Measurements from ENCODE around the gene RXRA.

The RXRA gene

DNA sequence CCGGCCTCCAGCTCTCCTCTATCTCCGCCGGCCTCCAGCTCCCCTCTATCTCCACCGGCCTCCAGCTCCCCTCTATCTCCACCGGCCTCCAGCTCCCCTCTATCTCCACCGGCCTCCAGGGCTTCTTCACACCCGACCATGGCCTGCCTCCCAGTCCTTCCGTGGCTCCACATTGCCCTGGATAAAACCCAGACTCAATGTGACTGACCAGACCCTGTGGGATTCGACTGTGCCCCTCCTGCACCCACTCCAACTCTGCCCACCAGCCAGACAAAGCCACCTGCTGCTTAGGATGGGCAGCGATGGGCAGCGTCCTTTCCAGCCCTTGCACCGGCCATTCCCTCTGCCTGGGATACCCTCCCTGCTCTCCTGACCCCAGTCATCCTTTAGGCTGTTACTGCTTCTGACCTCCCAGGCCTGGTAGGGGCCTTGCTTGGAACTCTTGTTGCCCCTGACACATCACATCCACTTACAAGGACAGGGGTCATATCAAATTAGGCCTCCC is 30.5 kb upstream of the RXRA start:
- CTCF ChIA-PET = no interaction called here
- TF ChIP-seq, protein P1, sequence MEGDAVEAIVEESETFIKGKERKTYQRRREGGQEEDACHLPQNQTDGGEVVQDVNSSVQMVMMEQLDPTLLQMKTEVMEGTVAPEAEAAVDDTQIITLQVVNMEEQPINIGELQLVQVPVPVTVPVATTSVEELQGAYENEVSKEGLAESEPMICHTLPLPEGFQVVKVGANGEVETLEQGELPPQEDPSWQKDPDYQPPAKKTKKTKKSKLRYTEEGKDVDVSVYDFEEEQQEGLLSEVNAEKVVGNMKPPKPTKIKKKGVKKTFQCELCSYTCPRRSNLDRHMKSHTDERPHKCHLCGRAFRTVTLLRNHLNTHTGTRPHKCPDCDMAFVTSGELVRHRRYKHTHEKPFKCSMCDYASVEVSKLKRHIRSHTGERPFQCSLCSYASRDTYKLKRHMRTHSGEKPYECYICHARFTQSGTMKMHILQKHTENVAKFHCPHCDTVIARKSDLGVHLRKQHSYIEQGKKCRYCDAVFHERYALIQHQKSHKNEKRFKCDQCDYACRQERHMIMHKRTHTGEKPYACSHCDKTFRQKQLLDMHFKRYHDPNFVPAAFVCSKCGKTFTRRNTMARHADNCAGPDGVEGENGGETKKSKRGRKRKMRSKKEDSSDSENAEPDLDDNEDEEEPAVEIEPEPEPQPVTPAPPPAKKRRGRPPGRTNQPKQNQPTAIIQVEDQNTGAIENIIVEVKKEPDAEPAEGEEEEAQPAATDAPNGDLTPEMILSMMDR (IDR thresholded peaks at IDR 0.05; ENCODE audit: insufficient read depth, low read length, missing control alignments) = no peak

DNA sequence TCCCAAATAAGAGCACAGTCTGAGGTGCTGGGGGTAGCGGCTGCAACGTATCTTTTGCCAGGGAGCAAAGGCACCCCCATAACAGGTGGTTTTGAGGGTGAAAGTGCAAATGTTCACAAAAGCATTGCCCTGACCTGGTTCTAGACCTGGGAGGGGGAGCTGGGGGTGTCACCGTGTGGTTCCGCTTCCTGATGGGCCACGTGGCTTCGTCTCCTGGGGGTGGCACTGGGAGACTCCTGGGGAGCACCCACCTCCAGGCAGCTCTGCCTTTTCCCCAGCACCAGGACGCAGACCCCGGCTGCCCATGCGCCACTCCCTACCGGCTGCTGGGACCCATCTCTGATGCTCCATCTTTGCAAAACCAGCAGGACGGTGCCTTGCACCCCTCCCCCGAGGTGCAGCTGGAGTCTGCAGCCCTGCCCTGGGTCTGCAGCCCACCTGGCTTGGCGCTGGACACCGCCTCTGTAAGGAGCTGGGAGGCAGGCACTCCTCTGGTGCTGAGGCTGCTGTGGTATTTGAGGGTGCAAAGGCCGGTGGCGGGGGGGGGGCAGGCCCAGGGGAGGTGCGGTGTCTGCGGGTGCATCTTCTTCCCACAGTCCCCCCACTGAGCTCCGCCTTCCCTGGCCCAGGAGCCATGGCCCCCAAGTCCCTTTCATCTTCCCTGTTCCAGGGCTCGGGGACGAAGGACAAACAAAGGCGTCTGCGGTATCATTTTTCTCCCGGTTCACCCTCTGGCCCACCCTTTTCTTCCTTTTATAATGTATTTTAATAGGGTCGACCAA is 29.8 kb upstream of the RXRA start:
- no peak for DNase-seq (ENCODE audit: low read depth, low spot score)
- H3K4me3 ChIP-seq (ENCODE audit: low read depth, low read length) = no peak overlapping the region
- POLR2A ChIA-PET = no interaction called here
- CTCF ChIA-PET = no interaction called here
- TF ChIP-seq, protein P1 (IDR thresholded peaks at IDR 0.05; ENCODE audit: insufficient read depth, low read length, missing control alignments) = no peak

More for the DNA sequence above, 30.5 kb upstream of the RXRA start:
- POLR2A ChIA-PET = no interaction called here
- H3K4me3 ChIP-seq (ENCODE audit: low read depth, low read length) = no peak overlapping the region
- no peak for DNase-seq (ENCODE audit: low read depth, low spot score)

DNA sequence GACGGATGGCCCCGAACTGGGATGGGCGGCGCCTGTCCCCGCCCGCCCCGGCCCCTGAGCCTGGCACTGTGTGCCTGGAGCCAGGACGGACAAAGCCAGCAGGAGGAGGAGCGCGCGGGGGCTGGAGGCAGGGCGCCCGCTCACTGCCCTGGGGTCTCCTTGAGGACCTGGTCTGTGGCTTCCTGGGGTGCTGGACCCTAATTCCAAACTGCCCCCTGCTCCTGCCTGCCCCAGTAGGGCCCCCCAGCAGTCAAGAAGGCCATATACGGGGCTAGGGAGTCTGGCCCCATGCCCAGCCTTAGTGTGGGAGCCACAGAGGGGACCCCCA is 29.2 kb upstream of the RXRA start:
- H3K4me3 ChIP-seq (ENCODE audit: low read depth, low read length) = no peak overlapping the region
- no peak for DNase-seq (ENCODE audit: low read depth, low spot score)
- POLR2A ChIA-PET = no interaction called here
- CTCF ChIA-PET = no interaction called here
- TF ChIP-seq, protein P1 (IDR thresholded peaks at IDR 0.05; ENCODE audit: insufficient read depth, low read length, missing control alignments) = no peak

DNA sequence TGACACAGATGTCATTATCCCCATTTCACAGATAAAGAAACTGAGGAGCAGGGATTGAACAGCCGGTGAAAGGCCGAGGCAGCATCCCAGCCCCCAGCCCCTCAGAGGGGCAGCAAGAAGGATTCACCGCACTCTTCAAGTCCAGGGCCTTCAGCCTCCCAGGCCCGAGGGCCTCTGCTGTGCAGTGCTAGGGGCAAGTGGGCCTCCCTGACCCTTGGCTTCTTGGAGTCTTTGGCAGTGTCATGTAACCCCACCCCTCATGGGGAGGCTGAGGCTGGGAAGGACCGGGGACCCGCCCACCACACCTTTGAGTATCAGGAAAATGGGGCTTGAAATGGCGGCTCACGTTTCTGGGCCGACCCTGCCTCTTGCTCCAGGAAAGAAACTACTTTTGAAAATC is 28.7 kb upstream of the RXRA start:
- TF ChIP-seq, protein P1 (IDR thresholded peaks at IDR 0.05; ENCODE audit: insufficient read depth, low read length, missing control alignments) = no peak
- ChIA-PET CTCF (no interaction called here), POLR2A (no interaction called here)
- no peak for DNase-seq (ENCODE audit: low read depth, low spot score)
- no peak overlapping the region for H3K4me3 ChIP-seq (ENCODE audit: low read depth, low read length)

DNA sequence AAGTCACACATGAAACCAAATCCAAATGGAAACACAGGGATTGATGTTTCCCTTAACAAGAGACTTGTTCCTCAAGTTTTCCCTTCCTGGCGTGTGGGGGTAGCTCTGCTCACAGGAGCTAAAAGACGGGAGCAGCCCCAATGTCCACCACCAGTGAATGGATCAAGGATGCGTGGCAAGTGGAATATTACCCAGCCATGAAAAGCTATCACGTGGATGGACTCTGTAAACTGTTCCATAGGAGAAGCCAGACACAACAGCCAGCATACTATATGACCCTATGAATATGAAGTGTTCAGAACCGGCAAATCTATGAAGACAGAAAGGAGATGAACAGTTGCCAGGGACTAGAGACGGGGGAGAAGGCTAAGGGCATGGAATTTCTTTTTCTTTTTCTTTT is 28.3 kb upstream of the RXRA start:
- ChIA-PET CTCF (no interaction called here), POLR2A (no interaction called here)
- H3K4me3 ChIP-seq (ENCODE audit: low read depth, low read length) = no peak overlapping the region
- DNase-seq (ENCODE audit: low read depth, low spot score) = no peak
- TF ChIP-seq, protein P1 (IDR thresholded peaks at IDR 0.05; ENCODE audit: insufficient read depth, low read length, missing control alignments) = no peak

DNA sequence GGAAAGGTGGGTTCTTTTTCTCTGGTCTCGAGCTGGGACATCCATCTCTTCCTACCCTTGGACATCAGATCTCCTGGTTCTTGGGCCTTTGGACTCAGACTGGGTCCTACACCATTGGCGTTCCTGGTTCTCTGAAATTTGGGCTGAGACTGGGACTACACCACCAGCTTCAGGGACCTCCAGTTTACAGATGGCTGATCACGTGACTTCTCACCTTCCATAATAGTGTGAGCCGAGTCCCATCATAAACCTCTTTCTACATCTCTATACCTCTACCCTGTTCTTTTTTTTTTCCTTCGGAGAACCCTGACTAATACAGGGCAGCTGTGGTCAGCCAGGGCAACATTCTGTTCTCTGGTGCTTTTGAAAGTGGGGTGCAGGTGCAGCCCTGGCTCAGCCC is 27.2 kb upstream of the RXRA start:
- H3K4me3 ChIP-seq (ENCODE audit: low read depth, low read length) = no peak overlapping the region
- ChIA-PET POLR2A (no interaction called here), CTCF (no interaction called here)
- DNase-seq (ENCODE audit: low read depth, low spot score) = no peak
- TF ChIP-seq, protein P1 (IDR thresholded peaks at IDR 0.05; ENCODE audit: insufficient read depth, low read length, missing control alignments) = no peak
